HepG2 (cell line): ENCODE measurements around the gene CAMK2N2. TPM values are rescaled to one million over a fixed set of nuclear protein-coding genes. Genes with fewer than 3 reads are reported as not detected.
A peak's percentile ranks its signal among the peaks of the same experiment; 100 is the strongest.

Experiments used
- EP300 ChIP-seq, 3 experiments: sonication (generic) in 1 of 3; formaldehyde crosslinking in 1 of 3; IDR thresholded peaks; 2 replicates each; pipeline versions ENCODE4 v1.5.1 to v1.6.1; 2011 to 2020; ENCODE audit warnings: low read depth in 2 of 3, low read length in 2 of 3, borderline replicate concordance in 1 of 3, improper control_type of control experiment in 1 of 3, mild to moderate bottlenecking in 1 of 3, missing genetic modification reagents in 1 of 3, moderate library complexity in 1 of 3
- GATAD1 ChIP-seq: IDR thresholded peaks from 2 replicates; pipeline ENCODE4 v1.6.1; 2016; ENCODE audit warnings: missing genetic modification reagents, missing compliant biosample characterization
- GMEB2 ChIP-seq: IDR thresholded peaks from 2 replicates; pipeline ENCODE4 v1.6.1; 2016; ENCODE audit warnings: missing biosample characterization, missing genetic modification reagents, low read depth
- HDAC6 ChIP-seq: fragments of 200-600 bp; sonication (generic); IDR thresholded peaks from 2 replicates; pipeline ENCODE4 v1.7.0; 2017; ENCODE audit warnings: mild to moderate bottlenecking, antibody characterized with exemption, low read length, low read depth
- HMGA1 ChIP-seq: sonication (generic); formaldehyde crosslinking; conservative IDR thresholded peaks from 2 replicates; pipeline ENCODE4 v1.4.0; 2020; ENCODE audit warnings: missing genetic modification reagents
- KDM6A ChIP-seq: IDR thresholded peaks from 2 replicates; pipeline ENCODE4 v1.6.1; 2016; ENCODE audit warnings: low read depth
- MAFK ChIP-seq, 2 experiments: IDR thresholded peaks in 1 of 2; conservative IDR thresholded peaks in 1 of 2; 2 replicates each; pipeline ENCODE4 v1.6.1; 2011; ENCODE audit warnings: improper control_type of control experiment in 2 of 2, low read length in 2 of 2
- MAZ ChIP-seq, 2 experiments: sonication (generic) in 1 of 2; formaldehyde crosslinking in 1 of 2; IDR thresholded peaks; 2 replicates each; pipeline versions ENCODE4 v1.5.0 to v1.6.1; 2012 to 2020; ENCODE audit warnings: low read depth in 2 of 2, mild to moderate bottlenecking in 2 of 2, borderline replicate concordance in 1 of 2, improper control_type of control experiment in 1 of 2, low read length in 1 of 2, missing genetic modification reagents in 1 of 2, moderate library complexity in 1 of 2
- MEIS2 ChIP-seq: sonication (generic); formaldehyde crosslinking; IDR thresholded peaks from 2 replicates; pipeline ENCODE4 v1.9.0; 2021; ENCODE audit warnings: mild to moderate bottlenecking, missing genetic modification reagents
- NCOA1 ChIP-seq: sonication (generic); formaldehyde crosslinking; IDR thresholded peaks from 2 replicates; pipeline ENCODE4 v1.9.0; 2021; ENCODE audit warnings: missing genetic modification reagents
- NFYB ChIP-seq: sonication (generic); formaldehyde crosslinking; IDR thresholded peaks from 2 replicates; pipeline ENCODE4 v1.4.0; 2020; ENCODE audit warnings: missing genetic modification reagents
- POGK ChIP-seq: sonication (generic); formaldehyde crosslinking; conservative IDR thresholded peaks from 2 replicates; pipeline ENCODE4 v1.8.0; 2022; ENCODE audit warnings: mild to moderate bottlenecking, moderate library complexity, missing genetic modification reagents
- RBM22 ChIP-seq: fragments of 200-400 bp; formaldehyde crosslinking; optimal IDR thresholded peaks from 2 replicates; pipeline ENCODE3; 2017; ENCODE audit warnings: mild to moderate bottlenecking, low read length, moderate library complexity
- SIN3A ChIP-seq: IDR thresholded peaks from 2 replicates; pipeline ENCODE4 v1.6.1; 2011; ENCODE audit warnings: low read depth, mild to moderate bottlenecking, control low read depth, low read length, borderline replicate concordance
- SIX4 ChIP-seq: sonication (generic); formaldehyde crosslinking; IDR thresholded peaks from 2 replicates; pipeline ENCODE4 v1.4.0; 2020; ENCODE audit warnings: missing genetic modification reagents
- SRSF9 ChIP-seq: fragments of 200-400 bp; formaldehyde crosslinking; IDR thresholded peaks from 2 replicates; pipeline ENCODE4 v1.6.1; 2018; ENCODE audit warnings: borderline replicate concordance, mild to moderate bottlenecking, low read depth, low read length; ENCODE audit not compliant: insufficient read depth, poor library complexity, severe bottlenecking
- TCF12 ChIP-seq, 2 experiments: fragments of 450-650 bp in 1 of 2; sonication (generic) in 1 of 2; formaldehyde crosslinking in 1 of 2; IDR thresholded peaks; 2 replicates each; pipeline versions ENCODE4 v1.6.1 to v1.8.0; 2017 to 2022; ENCODE audit warnings: antibody characterized with exemption in 1 of 2, mild to moderate bottlenecking in 1 of 2, missing genetic modification reagents in 1 of 2, moderate library complexity in 1 of 2
- TFAP4 ChIP-seq: sonication (generic); IDR thresholded peaks from 2 replicates; pipeline ENCODE4 v1.6.1; 2016; ENCODE audit warnings: low read depth, borderline replicate concordance
- ZBTB20 ChIP-seq: sonication (generic); formaldehyde crosslinking; IDR thresholded peaks from 2 replicates; pipeline ENCODE4 v1.8.1; 2023; ENCODE audit warnings: missing genetic modification reagents, low read depth, mild to moderate bottlenecking, borderline replicate concordance
- ZFP36 ChIP-seq: fragments of 150-350 bp; IDR thresholded peaks from 2 replicates; pipeline ENCODE4 v1.6.1; 2018; ENCODE audit warnings: borderline replicate concordance, low read length, low read depth; ENCODE audit not compliant: partially characterized antibody
- ZNF264 ChIP-seq: sonication (generic); formaldehyde crosslinking; IDR thresholded peaks from 2 replicates; pipeline ENCODE4 v1.4.0; 2020; ENCODE audit warnings: missing genetic modification reagents
- ZNF367 ChIP-seq: sonication (generic); formaldehyde crosslinking; IDR thresholded peaks from 2 replicates; pipeline ENCODE4 v1.4.0; 2020; ENCODE audit warnings: missing genetic modification reagents, borderline replicate concordance
- ZNF7 ChIP-seq: IDR thresholded peaks from 2 replicates; pipeline ENCODE4 v1.6.1; 2016; ENCODE audit warnings: missing biosample characterization, missing genetic modification reagents
- polyA plus RNA-seq, 8 experiments: library from polyadenylated mRNA; depleted of rRNA in 3 of 8; stranded (reverse) in 7 of 8; unstranded in 1 of 8; fragments of >200 nt; fragmentation: Illumina TruSeq in 4 of 8; extraction: Trizol in 4 of 8; gene quantifications; 2 replicates each; pipeline versions ENCODE4 v1.2.1 to v1.2.3, GENCODE V29; 2011 to 2016; ENCODE audit warnings: low read depth in 4 of 8, missing spikeins in 1 of 8, mixed read lengths in 1 of 8; ENCODE audit not compliant: insufficient read depth in 1 of 8
- total RNA-seq, 5 experiments: library from RNA; depleted of rRNA; stranded (reverse); fragments of >200 nt; fragmentation: Illumina TruSeq; extraction: Trizol; gene quantifications; 2 replicates each; pipeline ENCODE4 v1.2.3, GENCODE V29; 2016; ENCODE audit warnings: low read depth in 1 of 5

Gene CAMK2N2
- total and polyA plus RNA-seq, 2 of the 13 experiments (the other 11 are each of a cell fraction or from before 2014, with no cell fraction given): 0.12 to 0.27 TPM

- TF ChIP-seq GATAD1 (CRISPR knock-in tag) (peak; percentile 82), EP300 (IDR thresholded peaks at IDR 0.05; ENCODE audit: low read depth in 2 of 2, low read length in 2 of 2) (no peak), EP300 (CRISPR knock-in tag; IDR thresholded peaks at IDR 0.05; ENCODE audit: borderline replicate concordance) (no peak), MEIS2 (no peak; the same call in 1 of the 2 replicates), KDM6A (CRISPR knock-in tag) (no peak), HMGA1 (no peak), GMEB2 (CRISPR knock-in tag) (peak; percentile 49), ZNF264 (CRISPR knock-in tag) (no peak), MAFK (conservative IDR thresholded peaks at IDR 0.05 in 1 of 2, IDR thresholded peaks at IDR 0.05 in 1 of 2; ENCODE audit: low read length in 2 of 2) (no peak), POGK (CRISPR knock-in tag) (peak; percentile 12; the same call in 1 of the 2 replicates), ZBTB20 (CRISPR knock-in tag) (peak; percentile 10; the same call in 1 of the 2 replicates), NFYB (CRISPR knock-in tag) (no peak), SIN3A (peak; percentile 62; the same call in 1 of the 2 replicates), ZNF367 (CRISPR knock-in tag) (no peak), MAZ (IDR thresholded peaks at IDR 0.05; ENCODE audit: borderline replicate concordance, low read depth, low read length) (peak; percentile 93), MAZ (CRISPR knock-in tag; IDR thresholded peaks at IDR 0.05; ENCODE audit: low read depth) (peak; percentile 68), ZNF7 (CRISPR knock-in tag) (no peak), SRSF9 (no peak), HDAC6 (no peak), SIX4 (CRISPR knock-in tag) (no peak), TCF12 (IDR thresholded peaks at IDR 0.05) (no peak), TCF12 (CRISPR knock-in tag; IDR thresholded peaks at IDR 0.05) (no peak), RBM22 (no peak), ZFP36 (no peak), NCOA1 (CRISPR knock-in tag) (no peak), TFAP4 (no peak)
Measured at GRCh38 chr3:184298759-184299487, 37.6 kb upstream of the CAMK2N2 start, which contains the start of gene PSMD2 (continued).
